ENCODE results near the gene KRT6C.

Gene KRT6C

DNA sequence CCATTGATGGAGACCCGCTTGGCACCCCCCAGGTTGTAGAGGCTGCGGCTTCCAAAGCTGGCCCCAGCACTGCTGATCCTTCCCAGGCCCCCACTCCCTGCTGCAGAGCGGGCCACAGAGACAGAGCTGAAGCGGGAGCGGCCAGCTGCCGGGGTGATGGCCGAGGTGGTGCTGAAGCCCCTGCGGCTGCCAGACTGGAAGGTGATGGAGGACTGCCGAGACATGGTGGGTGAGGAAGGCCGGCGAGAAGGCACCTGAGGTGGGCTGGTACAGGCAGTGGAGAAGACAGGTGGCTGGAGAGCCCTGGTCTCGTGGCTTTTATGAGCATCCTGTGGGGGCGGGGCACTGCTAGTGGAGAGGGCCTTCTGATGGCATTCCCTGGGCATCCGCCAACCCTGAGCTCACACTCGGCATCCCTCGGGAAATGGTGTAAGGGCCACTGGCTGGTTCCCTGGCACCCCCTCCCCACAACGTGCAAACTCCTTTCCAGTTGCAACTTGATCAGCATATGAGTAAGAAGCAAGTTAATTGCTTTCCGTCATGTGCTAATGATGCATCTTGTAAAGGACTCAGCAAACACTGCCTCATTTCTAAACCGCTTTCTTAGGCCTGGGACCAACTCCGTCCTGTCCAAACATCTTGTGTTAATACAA lies 39.4 kb downstream of the KRT6C start, which contains the start of gene KRT75:
KRT75 (minus strand) TSS at position 291 of the 653 bp plus-strand sequence; CDS start at position 224, 67 bp downstream.
- FAIRE-seq: no peak

- FAIRE-seq: no peak
These were observed 40.0 kb downstream of the KRT6C start for GRCh38 chr12:52433501-52434080.

DNA sequence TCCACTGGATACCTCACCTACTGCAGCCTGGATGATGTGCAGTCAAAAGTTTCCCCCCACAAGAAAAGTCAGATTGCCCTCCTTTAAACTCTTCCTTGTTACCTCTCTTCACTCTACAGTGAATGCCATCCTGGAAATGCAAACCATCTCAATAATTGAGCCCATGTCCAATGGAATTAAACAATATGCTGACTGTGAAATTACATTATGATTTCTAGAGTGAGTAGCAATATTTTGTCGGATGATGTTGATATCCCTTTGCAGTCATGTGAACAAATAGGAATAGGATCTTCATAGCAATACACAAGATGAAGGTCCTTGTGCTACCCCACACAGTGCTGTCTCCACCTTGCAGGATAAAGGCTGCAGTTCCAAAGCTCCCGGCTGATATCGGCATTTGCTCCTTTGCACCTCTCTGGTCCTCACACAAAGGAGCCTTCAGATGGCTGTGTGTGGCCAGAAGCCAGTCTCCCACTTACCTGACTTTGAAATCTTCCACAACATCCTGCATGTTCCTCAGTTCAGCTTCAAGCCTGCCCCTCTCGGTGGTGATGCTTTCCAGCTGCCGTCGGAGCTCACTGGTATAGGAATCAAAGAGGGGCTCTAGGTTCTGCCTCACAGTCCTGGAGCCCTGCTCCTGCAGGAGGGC lies 40.9 kb downstream of the KRT6C start:
- FAIRE-seq: no peak

DNA sequence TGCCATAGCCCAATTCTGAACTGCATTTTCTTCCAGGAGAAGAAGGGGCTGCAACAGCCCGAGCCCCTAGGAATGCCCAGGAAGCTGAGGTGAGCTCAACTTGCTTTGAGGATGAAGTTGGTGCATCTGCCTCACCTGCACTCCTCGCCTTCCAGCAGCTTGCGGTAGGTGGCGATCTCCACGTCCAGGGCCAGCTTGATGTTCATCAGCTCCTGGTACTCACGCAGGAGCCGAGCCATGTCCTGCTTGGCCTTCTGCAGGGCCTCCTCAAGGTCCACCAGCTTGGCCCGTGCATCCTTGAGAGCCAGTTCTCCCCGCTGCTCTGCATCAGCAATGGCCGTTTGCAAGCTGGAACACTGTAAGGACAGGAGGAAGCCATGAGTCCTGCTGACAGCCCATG lies 45.5 kb downstream of the KRT6C start:
- no peak for FAIRE-seq

DNA sequence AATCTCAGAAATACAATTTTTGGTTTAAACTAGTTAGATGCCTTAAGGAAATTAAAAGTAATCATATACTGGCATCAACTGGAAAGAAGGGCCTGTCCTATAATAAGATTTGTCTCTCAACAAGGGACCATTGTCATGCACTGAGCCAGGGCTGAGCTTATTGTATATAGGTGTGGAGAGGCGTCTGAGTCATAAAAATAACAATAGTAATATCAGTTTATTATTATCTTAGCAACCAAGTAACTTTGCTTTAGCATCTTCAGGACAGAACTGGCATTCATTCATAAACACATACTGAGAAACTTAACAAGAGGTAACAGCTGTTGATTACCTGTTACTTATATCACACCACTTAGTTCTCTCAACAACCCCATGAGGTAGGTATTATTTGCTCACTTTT lies 46.5 kb downstream of the KRT6C start:
- FAIRE-seq: no peak

- no peak for FAIRE-seq
These were observed 47.6 kb downstream of the KRT6C start for GRCh38 chr12:52426034-52426433.

DNA sequence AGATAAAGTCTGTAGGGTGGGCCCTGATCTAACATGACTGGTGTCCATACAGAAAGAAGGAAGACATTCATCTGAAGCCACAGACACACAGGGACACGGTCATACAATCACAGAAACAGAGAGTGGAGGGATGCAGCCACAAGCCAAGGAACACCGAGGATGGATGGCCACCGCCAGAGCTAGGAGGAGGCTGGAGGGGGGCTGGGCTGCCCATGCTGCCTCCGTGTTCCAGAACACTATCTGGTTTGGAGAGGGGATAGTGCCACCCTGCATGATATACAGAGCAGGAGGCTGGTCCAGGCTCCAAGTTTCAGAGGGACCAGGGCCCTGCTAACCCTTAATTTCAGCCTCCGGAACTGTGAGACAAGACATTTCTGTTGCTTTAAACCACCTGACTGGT lies 48.1 kb downstream of the KRT6C start:
- no peak for FAIRE-seq

DNA sequence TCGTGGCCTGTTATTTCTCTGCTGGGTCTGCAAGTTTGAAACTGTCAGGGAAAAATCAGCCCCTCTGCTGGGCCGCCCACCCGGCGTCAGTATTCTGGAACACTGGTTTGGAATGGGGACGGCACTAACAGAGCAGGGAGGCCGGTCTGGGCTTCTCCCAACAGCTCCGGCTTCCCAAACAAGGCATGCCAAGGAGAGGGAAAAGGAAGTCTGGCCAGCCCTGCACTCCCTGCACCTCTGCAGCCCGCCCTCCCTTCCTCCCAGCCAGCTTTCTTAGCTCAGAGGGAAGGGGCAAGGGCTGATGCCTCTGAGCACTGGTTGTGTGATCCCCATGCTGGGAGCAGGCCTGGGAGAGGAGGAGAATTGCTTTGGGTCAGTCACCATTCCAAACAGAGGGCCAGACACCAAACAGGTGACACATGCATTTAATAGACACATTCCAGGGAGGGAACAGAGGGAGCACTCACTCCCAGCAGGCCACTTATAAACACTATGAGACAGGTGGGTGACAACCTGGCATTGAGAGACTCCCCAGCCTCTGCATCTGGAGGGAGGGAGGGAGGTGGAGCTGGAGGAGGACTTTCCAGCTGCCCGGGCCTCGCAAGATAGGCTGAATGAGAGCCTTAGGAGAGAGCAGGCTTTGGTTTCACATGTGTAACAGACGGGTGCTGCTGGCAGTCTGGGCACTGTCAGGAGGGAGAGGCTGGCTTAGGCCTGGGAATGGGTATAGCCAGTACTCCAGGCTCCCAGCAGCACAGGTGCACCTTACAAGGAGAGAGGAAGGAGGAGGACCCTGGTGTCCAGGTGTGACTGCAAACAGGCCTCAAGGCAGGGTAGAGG lies 49.7 kb downstream of the KRT6C start:
- no peak for FAIRE-seq

DNA sequence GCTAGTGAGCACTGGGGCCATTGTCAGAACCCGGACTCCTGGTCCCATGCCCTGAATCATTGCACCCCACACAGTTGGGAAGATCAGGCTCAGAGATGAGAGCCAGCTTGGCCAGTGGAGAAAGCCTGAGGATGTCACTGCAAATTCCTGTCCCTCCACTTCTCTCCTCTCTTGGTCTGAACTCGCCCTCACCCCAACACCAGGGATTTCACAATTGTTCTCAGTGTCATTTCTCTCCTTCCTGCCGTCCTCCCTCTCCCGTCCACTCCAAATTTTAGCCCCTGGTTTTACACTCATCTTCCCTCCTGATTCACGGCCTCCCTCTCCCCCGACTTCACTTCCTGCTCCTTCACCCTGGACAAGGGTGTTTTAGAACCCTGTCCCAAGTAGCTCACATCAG lies 50.6 kb downstream of the KRT6C start:
- FAIRE-seq: no peak

- no peak for FAIRE-seq
These were observed 53.9 kb downstream of the KRT6C start for GRCh38 chr12:52419656-52420055.

DNA sequence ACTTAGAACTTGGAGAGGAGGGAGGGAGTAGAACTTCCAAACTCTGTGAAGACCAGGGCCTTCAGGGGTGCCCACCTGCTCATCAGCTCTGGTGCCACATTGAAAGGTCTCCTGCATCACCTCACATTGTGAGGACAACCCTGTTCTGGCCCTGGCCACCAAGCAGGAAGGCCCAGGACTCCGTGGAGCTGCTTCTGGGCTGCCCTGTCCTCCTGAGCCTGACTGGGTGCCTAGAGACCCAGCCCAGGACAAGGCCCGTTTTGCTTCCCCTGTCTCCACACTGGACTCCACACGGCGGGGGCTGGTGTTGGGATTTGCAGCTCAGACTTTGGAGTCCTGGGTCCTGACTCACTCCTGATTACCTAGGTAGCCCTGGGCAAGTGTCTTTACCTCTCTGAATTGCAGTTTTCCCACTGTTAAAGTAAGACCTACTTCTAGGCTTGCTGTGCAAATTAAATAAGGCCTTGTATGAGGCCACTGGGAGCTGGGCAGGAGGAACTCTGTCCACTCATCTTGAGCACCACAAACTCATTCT lies 55.0 kb downstream of the KRT6C start:
- FAIRE-seq: no peak

All from endometrium (tissue), 2 donors.